AG09319 (cell line): Measurements from ENCODE around the gene FGGY.
"Not testable (repeated sequence)": the region's sequence is repeated elsewhere in the genome, so short reads cannot be mapped to it uniquely, and the experiment has no call there.

Source experiments
- DNase-seq: peaks from one replicate; pipeline ENCODE4 v3.0.0-alpha.2; 2010; ENCODE audit warnings: low read depth; ENCODE audit errors: extremely low read depth
- TF ChIP-seq, protein P1 (sequence below): IDR thresholded peaks from 2 replicates; pipeline ENCODE4 v1.5.1; 2011; ENCODE audit warnings: low read depth, mild to moderate bottlenecking, inconsistent platforms, low read length, moderate library complexity

The FGGY gene

DNA sequence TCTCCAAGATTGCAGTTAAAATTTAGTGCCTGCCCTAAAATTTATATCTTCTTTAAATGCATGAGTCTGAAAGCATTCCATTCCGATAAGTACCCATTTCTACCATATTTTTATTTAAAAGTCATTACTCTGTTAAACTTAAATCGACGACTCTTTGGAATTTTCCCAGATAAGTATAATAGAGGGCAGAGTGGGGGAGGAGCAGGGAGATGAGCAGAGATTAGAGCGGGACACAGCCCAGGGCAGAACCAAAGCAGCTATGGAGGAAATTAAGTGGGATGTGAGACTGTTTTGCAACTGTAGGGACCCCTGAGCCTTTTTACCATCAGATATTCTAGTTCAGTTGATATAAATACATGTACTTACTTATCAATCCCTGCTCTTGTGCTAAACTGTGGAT is 257.9 kb downstream of the FGGY start:
- TF ChIP-seq, protein P1, sequence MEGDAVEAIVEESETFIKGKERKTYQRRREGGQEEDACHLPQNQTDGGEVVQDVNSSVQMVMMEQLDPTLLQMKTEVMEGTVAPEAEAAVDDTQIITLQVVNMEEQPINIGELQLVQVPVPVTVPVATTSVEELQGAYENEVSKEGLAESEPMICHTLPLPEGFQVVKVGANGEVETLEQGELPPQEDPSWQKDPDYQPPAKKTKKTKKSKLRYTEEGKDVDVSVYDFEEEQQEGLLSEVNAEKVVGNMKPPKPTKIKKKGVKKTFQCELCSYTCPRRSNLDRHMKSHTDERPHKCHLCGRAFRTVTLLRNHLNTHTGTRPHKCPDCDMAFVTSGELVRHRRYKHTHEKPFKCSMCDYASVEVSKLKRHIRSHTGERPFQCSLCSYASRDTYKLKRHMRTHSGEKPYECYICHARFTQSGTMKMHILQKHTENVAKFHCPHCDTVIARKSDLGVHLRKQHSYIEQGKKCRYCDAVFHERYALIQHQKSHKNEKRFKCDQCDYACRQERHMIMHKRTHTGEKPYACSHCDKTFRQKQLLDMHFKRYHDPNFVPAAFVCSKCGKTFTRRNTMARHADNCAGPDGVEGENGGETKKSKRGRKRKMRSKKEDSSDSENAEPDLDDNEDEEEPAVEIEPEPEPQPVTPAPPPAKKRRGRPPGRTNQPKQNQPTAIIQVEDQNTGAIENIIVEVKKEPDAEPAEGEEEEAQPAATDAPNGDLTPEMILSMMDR = no peak
- DNase-seq = no peak

DNA sequence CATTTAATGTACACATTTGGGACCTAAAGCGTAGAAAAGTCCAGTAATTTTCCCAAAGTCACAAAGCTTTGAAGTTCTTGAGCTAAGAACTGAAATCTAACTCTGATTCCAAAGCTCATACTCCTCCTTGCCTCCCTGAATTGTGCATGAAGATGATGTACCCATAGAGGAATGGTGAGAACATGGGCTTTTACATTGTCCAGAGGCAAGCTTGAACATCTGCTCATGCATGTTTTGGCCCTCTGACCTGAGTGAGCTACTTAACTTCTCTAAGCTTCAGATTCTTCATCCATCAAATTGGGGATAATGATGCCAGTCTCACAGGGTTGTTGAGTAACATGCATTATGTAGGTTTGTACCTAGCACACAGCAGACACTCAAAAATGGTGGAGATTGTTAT is 259.5 kb downstream of the FGGY start:
- TF ChIP-seq, protein P1 = no peak
- no peak for DNase-seq

DNA sequence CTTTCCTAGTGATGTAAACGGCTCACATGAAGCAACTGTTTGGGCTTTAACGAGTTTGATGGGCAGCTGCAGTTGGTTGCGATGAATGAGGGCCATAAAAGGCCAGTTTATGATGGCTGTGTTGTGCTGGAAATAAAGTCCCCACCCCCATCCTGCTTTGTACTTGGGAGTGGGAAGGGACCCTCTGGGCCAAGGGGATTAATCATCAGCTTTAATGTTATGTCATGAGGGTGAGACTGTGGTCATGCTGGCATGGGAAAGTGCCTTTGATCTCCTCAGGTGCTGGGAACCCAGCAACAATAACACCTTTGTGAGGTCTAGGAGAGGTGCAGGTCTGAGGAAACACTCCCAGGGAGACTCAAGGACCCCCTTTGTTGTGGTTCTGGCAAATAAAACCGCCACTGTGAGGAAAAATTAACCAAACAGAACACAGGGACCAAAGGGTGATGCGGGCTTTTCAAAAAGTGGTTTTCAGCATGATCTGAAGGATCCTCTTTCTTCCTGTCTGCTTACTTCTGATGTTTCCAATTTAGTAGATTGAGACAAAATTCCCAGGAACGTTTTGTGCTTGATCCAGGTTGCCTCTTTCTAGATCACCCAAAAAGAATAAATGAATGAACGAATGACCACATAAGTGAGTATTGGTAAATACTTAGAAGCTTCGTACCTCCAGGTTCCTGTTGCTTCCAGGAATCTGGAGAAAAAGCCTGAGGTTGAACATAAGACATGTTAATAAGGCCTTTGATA is 260.1 kb downstream of the FGGY start:
- no peak for DNase-seq

DNA sequence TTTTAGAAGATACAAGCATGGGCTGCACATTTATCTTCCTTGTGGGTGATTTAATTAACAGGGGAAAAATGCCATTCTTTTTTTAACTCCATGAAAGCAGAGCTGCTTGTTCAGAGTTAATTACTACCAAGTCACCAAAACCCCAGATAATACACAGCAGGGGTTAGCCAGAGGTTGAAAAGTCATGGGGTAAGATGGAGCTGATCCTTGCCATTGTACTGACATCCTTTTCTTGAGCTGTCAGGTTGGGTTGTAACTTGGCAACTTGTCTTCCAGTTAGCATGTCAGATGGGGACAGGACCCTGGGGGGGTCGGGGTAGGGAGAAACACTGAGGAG is 260.6 kb downstream of the FGGY start:
- TF ChIP-seq, protein P1 = no peak
- no peak for DNase-seq

More for the DNA sequence above, 260.1 kb downstream of the FGGY start:
- TF ChIP-seq, protein P1 = no peak

DNA sequence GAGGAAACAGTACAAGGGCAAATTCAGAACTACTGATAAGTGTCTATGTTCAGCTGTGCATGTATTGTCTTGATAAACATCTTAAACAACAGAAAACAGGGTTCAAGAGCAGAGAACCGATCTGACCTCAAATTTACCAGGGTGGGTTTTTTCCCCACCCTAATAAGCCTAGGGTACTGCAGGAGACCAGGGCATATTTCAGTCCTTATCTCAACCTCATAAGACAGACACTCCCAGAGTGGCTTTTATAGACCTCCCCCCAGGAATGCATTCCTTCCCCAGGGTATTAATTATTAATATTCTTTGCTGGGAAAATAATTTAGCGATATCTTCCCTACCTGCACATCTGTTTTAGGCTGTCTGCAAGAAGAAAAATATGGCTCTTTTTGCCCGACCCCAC is 261.7 kb downstream of the FGGY start:
- DNase-seq = not testable (repeated sequence)

DNA sequence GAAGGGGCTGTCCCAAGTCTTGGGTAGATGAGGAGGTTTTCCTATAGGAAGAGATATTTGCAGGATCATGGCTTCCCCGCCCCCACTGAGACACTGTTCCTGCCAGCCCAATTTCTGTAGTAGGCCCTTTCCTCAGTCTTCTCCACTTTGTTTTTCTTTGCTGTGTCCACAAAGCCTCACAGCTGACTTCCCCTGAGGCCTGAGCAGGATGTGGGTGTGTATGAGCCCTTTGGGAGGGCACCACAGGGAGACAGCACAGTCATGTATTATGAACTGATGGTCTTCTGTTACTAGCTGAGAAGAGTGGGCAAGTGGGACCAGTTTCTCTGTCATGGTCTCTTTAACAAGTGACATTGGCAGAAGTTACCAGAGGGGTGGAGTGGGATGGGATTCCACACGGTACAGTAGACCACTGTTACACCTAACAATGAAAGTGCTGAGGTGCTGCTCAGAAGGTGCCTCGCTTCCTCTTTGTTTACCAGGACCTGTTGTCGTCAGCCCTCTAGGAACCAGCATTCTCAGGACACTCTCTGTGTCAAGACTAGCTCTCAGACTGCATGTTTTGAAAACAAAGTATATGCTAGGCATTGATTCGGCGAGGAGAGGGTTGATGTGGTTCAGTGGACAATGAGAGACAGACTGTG is 264.0 kb downstream of the FGGY start:
- TF ChIP-seq, protein P1 = no peak
- no peak for DNase-seq

DNA sequence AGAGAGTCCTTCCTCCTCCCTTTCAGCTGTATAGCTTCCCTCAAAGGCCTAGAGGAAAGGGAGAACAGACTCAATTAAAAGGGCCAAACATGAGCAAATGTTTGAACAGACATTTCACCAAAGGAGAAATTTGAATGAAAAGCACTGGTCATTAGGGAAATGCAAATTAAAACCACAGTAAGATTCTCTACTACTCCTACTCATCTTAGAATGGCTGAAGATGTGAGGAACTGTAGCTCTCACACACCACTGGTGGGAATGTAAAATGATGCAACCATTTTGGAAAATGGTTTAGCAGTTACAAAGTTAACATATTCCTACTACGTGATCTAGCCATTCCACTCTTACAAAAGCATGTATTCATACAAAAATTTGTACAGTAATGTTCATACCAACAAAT is 264.9 kb downstream of the FGGY start:
- DNase-seq = no peak
- TF ChIP-seq, protein P1 = no peak
